Inflammatory macrophage (primary cell): ENCODE results near the gene DCTN2.
"Not testable (repeated sequence)": the region's sequence is repeated elsewhere in the genome, so short reads cannot be mapped to it uniquely, and the experiment has no call there.

Source experiments
- DNase-seq, 2 donors: peaks; one replicate each; pipeline ENCODE4 v3.0.0-alpha.2; 2020 to 2022
- total RNA-seq, 18 experiments: gene quantifications; one replicate each; lab custom pipeline; 2026; ENCODE audit warnings: mixed read lengths in 6 of 18, inconsistent platforms in 2 of 18; lab: John Stamatoyannopoulos, UW

Gene DCTN2
- total RNA-seq, result 61.6 to 120 (median 93.1) reads per million in 18 experiments

GRCh38 chr12:57546438-57547287, at the start of gene DCTN2:
Gene DCTN2 (minus strand): TSS chr12:57547192. CDS start chr12:57547063, 129 bp downstream.
- peak; percentile 98 for DNase-seq

DNA sequence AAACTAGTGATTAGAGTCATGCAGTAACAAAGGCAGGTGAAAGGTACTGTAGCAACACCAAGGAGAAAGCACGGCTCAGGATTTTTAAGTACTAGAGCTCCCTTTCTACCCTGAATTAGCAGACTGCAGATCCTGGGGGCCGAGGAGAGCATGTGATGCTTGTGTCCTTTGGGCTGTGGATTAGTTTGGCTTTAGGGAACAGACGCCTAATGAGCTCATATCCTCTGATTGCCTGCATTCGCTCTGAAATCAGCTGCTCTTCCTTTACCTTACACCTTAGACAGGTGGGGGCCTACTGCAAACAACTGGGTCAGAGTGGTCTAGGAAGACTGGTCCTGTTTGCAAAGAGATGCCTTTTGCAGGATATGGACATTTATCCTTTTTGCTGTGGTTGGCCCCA, 46.2 kb upstream of the DCTN2 start:
- no peak for DNase-seq

DNA sequence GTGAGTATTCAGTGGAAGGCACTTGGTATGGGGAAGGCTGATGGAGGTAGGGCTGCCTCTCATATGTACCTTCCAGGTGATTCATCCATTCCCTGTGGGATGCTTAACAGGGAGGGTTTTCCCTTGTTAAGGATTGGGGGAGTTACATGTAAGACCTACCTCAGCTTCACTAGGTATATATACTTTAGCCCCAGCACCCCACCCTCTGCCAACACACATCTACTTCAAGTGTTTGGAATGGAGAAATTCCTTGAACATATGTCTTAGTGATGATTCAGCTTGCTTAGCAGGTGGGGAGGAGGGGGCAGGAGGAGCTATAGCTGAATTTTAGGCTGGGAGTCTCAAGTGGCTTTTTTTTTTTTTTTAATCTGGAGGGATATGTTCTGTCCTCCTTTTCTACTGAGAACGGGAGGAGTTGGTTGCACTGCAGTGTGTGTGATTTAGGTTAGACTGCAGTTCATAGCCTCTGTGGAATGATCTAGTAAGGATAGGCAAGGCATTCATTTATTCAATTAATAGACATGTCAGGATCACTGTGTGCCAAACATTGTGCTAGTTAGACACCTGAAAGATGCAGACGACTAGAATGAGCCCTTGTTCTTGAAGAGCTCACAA, 45.7 kb upstream of the DCTN2 start:
- DNase-seq, result no peak

- no peak for DNase-seq
Measured at GRCh38 chr12:57591782-57592325, 44.9 kb upstream of the DCTN2 start.

DNA sequence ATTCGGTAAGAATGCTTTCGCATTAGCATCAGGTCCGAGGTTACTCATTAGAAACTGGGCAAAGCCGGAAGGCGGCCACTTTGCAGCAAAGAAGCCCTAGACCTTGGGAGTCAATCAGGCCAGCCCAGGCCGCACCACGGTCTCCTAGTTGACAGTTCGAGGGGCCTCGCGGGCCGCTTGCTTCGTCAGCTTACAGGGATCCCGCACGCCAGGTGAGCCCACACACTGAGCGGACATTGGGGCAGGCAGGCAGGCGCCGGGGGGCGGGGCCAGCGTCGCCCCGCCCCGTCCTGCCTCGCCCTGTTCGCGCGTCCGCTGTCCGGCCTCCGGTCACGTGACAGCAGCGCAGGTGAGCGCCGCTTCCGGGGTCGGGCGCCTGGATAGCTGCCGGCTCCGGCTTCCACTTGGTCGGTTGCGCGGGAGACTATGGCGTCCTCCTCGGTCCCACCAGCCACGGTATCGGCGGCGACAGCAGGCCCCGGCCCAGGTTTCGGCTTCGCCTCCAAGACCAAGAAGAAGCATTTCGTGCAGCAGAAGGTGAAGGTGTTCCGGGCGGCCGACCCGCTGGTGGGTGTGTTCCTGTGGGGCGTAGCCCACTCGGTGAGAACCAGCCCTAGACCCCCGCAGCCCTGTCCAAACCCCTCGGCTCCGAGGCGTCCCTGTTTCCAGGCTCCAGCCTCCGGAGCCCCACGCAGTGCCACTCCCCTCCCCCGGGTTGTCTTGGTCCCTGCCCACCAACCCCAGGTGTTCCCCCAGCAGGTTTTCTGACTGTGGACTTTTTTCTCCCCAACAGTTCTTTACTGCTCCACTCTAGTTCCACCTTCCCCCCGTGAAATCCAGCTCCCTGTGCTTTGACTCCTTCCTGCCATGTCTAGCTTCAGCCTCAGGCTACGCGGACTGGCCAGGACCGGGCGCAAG, 44.1 kb upstream of the DCTN2 start, which contains the start of gene PIP4K2C:
Gene PIP4K2C, plus strand, starts transcription at position 329 of the 918 bp plus-strand sequence. Its CDS starts 98 bp downstream, at position 427.
- DNase-seq, result peak; percentile 65 to 87

GRCh38 chr12:57590479-57590863, 43.5 kb upstream of the DCTN2 start:
- DNase-seq, result no peak

DNA sequence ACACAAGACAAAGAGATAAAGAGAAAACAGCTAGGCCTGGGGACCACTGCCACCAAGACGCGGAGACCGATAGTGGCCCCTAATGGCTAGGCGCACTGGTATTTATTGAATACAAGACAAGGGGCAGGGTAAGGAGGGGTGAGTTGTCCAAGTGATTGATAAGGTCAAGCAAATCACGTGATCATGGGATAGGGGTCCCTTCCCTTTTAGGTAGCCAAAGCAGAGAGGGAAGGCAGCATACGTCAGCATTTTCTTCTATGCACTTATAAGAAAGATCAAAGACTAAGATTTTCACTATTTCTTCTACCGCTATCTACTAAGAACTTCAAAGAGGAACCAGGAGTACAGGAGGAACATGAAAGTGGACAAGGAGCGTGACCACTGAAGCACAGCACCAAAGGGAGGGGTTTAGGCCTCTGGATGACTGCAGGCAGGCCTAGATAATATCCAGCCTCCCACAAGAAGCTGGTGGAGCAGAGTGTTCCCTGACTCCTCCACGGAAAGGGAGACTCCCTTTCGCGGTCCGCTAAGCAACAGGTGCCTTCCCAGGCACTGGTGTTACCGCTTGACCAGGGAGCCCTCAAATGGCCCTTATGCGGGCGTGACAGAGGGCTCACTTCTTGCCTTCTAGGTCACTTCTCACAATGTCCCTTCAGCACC, 42.1 kb upstream of the DCTN2 start:
- DNase-seq, result not testable (repeated sequence)

DNA sequence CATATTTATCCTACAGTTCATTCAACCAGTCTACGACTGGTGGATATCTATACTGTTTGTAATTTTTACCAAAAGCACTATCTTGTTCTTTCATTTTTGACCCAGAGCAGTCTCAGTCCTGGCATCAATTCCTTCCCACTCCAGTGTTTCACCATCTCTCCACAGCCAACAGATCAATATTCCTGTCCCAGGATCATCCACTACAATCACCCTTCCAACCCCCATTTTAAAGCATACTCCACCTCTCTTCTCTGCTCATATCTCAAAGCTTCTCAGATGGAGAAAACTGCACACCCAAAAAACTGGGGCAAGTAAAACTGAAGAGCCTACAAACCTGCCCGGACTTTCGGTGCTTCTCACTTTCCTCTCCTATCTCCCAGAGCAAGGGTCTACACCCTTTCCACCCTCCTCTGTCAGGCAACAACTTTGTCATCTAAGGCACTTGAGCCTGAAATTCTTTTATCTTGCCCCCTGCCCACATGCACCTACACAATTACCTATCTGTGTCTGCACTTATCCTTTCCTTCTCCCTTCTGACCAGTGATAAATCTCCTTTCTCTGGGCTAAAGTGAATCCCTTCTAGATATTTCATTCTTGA, 39.9 kb upstream of the DCTN2 start:
- DNase-seq, result no peak

GRCh38 chr12:57586128-57586527, 39.1 kb upstream of the DCTN2 start:
- no peak for DNase-seq

DNA sequence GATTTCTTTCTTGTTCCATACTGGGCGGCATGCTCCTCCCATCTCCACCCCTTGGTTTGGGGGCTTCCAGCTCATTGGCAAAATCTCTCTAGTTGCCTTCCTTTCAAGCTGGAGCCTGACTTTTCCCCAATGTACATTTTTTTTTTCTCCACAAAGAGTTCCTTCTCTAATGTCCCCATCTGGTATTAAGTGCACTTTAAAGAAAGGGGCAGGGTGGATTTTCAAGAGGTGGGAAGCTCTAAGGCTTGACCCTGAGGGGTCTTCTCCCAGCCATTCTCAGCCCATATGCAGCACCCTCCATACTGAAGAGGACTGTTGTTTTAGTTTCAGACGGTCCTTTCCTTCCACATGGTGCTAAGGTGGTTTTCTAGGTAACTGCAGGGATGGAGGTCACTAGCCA, 38.2 kb upstream of the DCTN2 start:
- DNase-seq, result no peak

- DNase-seq, result peak; percentile 55 to 65
Measured at GRCh38 chr12:57584690-57585089, 37.7 kb upstream of the DCTN2 start.

DNA sequence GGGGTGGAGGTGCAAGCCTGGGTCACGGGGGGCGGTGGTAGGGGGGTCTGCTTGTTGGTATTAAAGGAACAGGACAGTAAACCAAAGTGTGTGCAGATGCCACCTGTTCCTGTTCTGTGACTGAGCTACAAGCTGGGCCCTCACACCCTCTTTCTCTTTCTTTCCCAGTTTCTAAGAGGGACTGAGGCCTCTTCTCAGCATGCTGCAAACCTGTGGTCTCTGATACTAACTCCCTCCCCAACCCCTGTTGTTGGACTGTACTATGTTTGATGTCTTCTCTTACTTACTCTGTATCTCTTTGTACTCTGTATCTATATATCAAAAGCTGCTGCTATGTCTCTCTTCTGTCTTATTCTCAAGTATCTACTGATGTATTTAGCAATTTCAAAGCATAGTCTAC, 37.1 kb upstream of the DCTN2 start:
- DNase-seq, result no peak

DNA sequence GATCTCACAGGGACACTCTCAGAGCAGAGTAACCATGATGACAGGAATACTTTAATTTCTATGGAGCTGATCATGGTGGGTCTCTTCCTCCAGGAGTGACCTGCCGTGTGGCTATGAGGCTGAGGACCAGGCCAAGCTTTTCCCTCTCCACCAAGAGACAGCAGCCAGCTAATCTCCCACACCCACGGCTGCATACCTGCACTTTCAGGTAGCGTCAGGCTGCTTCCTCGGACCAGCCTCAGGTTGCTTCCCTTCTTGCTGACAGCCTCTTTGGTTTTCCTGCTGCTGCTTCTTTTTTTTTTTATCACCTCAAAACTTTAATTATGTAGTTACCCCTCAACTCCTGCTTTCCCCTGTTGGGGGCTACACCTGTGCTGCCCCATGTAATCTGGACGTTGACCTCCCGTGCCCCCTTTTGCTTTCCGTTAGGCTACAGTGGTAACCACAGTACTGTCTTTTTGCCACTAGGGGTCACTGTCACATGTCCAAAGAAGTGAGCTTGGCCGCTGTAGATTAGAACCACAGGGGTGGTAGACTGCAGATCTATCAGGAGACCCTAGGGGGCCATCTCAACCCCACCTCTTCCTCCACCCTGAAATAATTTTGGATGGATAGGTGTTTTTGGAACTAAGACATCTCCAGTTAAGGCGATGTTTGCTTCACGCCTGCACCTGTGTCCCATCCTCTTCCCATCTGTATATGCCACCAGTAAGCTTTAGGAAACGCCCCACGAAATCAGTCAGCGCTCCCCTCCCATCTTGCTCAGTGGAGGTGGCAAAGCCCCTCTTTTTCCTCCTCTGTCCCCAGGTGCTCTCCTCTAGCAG, 36.2 kb upstream of the DCTN2 start:
- peak; percentile 72 to 81 for DNase-seq

DNA sequence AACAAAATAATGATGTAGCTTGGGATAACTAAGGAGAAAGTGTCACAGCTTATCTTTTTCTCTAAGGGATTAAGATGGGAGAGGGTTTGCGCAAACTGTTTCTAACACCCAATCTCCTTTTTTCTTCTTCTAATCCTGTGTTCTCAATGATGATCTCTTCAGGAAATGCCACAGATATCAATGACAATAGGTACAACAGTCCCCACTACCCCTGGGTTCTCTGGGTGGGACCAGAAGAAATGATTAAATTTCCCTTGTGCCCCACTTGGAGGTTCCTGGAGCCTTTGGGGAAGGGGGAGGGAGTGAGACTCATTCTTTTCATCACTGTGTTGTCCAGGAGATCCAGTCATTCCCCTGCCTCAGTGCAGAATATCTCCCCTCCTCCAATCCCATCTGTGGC, 35.4 kb upstream of the DCTN2 start:
- DNase-seq, result no peak

- DNase-seq, result no peak
Measured at GRCh38 chr12:57581802-57582201, 34.8 kb upstream of the DCTN2 start.

- DNase-seq, result no peak
Measured at GRCh38 chr12:57580466-57580795, 33.4 kb upstream of the DCTN2 start.

DNA sequence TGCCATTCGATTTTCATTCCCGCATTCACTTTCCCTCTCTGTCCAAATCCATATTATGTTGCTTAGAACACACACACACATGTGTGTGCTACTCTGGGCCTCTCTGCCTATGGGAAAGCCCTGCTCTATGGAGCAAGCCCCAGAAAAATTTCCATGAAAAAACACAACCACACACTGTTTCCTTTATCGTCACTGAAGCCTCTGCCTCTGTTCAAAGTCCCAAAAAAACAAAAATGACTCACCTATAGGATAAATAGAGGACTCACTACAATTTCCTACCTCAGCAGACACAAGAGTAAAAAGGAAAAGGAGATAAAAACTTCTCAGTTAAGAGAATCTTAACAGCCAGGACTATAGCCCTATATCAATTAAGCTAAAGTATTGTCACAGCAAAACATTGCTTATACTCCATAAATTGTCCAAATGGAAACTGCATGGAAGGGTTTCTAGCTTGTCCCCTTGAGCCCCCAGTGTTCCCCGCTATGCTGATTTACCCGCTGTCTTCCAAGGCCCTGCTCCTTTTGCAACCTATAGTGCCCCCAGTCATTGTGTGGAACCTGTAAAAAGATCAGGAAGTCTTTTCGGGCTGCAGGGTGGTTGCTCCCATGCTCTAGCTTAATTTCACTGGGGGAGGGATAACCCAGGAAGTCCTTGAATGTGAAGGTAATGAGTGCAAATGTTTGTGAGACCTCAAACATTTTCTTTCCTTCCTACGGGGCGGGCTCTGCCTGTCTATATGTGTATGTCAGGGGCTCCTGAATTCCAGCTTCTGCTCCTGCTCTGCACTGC, 32.9 kb upstream of the DCTN2 start:
- no peak for DNase-seq

DNA sequence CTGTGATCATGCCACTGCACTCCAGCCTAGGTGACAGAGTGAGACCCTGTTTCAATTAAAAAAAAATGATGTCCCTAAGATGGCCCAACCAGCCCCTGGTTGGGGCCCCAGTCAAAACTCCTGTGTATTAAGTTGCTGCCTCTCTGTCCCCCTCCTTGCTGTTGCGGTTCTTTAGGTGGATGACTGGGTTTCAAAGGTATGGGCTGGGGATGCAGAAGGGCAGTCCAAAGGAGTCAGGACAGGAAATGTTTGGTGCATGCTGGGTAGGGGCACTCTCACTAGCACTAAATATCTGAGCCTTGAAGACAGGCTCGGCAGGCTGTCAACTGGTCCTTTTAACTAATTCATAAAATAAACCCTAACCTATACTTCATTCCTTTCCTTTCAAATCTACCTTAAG, 32.0 kb upstream of the DCTN2 start:
- no peak for DNase-seq

GRCh38 chr12:57577981-57578758, 31.2 kb upstream of the DCTN2 start:
- no peak for DNase-seq
